Stimulated activated CD8-positive, alpha-beta memory T cell treated with anti-CD3 and anti-CD28 coated beads, Interleukin-2, amount 100 ng/mL, for 48 hours (primary cell): ENCODE results near the gene ZNF365.
A peak's percentile ranks its signal among the peaks of the same experiment; 100 is the strongest.

ENCODE experiments used
- DNase-seq, 2 donors: peaks; one replicate each; pipeline ENCODE4 v3.0.0-alpha.2; 2020; ENCODE audit warnings: low read depth in 2 of 2

The ZNF365 gene

GRCh38 chr10:62414359-62414758 lies 40.2 kb downstream of the ZNF365 start:
- DNase-seq = no peak

GRCh38 chr10:62422068-62422590 lies 48.0 kb downstream of the ZNF365 start:
- DNase-seq = no peak

- no peak for DNase-seq
Observed at GRCh38 chr10:62424026-62424425, 49.9 kb downstream of the ZNF365 start.

GRCh38 chr10:62426086-62426485 lies 51.9 kb downstream of the ZNF365 start:
- peak in 1 of 2 donors; percentile 20 for DNase-seq

- DNase-seq = no peak
Observed at GRCh38 chr10:62426600-62426999, 52.4 kb downstream of the ZNF365 start.

GRCh38 chr10:62430881-62431280 lies 56.7 kb downstream of the ZNF365 start:
- no peak for DNase-seq

- DNase-seq = peak; percentile 42 to 50
Observed at GRCh38 chr10:62433181-62433692, 59.1 kb downstream of the ZNF365 start.

GRCh38 chr10:62433901-62434300 lies 59.7 kb downstream of the ZNF365 start:
- no peak for DNase-seq

GRCh38 chr10:62437696-62438095 lies 63.5 kb downstream of the ZNF365 start:
- DNase-seq = no peak

GRCh38 chr10:62442006-62442405 lies 67.8 kb downstream of the ZNF365 start:
- no peak for DNase-seq

- no peak for DNase-seq
Observed at GRCh38 chr10:62442894-62443669, 68.9 kb downstream of the ZNF365 start.

- no peak for DNase-seq
Observed at GRCh38 chr10:62443866-62444265, 69.7 kb downstream of the ZNF365 start.

- DNase-seq = no peak
Observed at GRCh38 chr10:62446627-62447026, 72.5 kb downstream of the ZNF365 start.

- no peak for DNase-seq
Observed at GRCh38 chr10:62450912-62451610, 76.9 kb downstream of the ZNF365 start.

- DNase-seq = no peak
Observed at GRCh38 chr10:62451611-62451975, 77.4 kb downstream of the ZNF365 start.
